ENCODE measurements around the gene ZRANB1. TPM values are rescaled to one million over a fixed set of nuclear protein-coding genes. Genes with fewer than 3 reads are reported as not detected.
A peak's percentile ranks its signal among the peaks of the same experiment; 100 is the strongest.

Gene ZRANB1
- total and polyA plus RNA-seq, 2 experiments from 2014 or later, result 6.6 to 21.9 TPM

DNA sequence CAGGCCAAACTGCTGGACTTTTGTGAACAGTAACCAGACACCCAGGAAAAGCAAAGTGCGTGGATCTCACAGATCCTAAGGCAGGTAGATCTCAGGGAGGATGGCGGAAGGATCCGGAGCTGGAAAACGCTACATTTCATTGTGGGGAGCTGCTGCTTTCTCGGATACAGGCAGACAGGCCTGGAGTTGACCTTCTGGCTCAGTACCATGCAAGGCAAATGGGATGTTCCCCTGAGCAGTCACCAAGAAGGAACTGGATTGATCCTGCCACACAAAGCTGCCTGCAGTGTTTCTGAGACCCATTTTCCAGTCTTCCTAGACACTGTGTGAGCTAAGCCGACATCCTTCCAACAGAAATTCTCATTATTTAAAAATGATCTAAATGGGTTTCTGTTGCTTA is 65.5 kb downstream of the ZRANB1 start:
- DNase-seq, result no peak
- no peak overlapping the region for H3K4me3 ChIP-seq
- H3K27me3 ChIP-seq (replicated peaks; ENCODE audit: insufficient read depth), result no peaks in the 10 kb centered on the region
- H3K9me2 ChIP-seq (ENCODE audit: insufficient read depth), result no peaks in the 10 kb centered on the region
- H3K9me3 ChIP-seq (ENCODE audit: low read depth), result no peaks in the 10 kb centered on the region
- no peak overlapping the region for H3K4me2 ChIP-seq (ENCODE audit: unreplicated experiment)
- 33 to 39% methylated on average over 6 of the region's 6 CpGs for WGBS, 2 experiments (ENCODE audit: low coverage in 1 of 2, low lambda C conversion rate in 2 of 2, missing lambda C conversion rate in 2 of 2)
- H3F3A ChIP-seq (ENCODE audit: insufficient read depth), result no peaks in the 10 kb centered on the region
- H3K9ac ChIP-seq, result peak overlapping the region; percentile 56
- H3K4me1 ChIP-seq (ENCODE audit: insufficient read depth), result peaks cover 13% of the 10 kb centered on the region
- peaks cover 86% of the 10 kb centered on the region for H3K79me2 ChIP-seq (ENCODE audit: insufficient read depth)
- no peak overlapping the region for H2AFZ ChIP-seq
- no peaks in the 10 kb centered on the region for H3K36me3 ChIP-seq (ENCODE audit: low read depth)
- TF ChIP-seq EZH2 (IDR thresholded peaks at IDR 0.05; ENCODE audit: insufficient read depth, poor library complexity, severe bottlenecking), result no peak
- in situ Hi-C loops (cut with MboI), result no loop called here
- H4K20me1 ChIP-seq (ENCODE audit: insufficient read depth), result no peaks in the 10 kb centered on the region
- peak overlapping the region; percentile 69 for H3K27ac ChIP-seq

- no peaks in the 10 kb centered on the region for H3K9me2 ChIP-seq (ENCODE audit: insufficient read depth)
- TF ChIP-seq EZH2phosphoT487 (IDR thresholded peaks at IDR 0.05; ENCODE audit: insufficient read depth, low read depth) (no peak), EZH2 (IDR thresholded peaks at IDR 0.05; ENCODE audit: insufficient read depth, poor library complexity, severe bottlenecking) (no peak)
- H2AFZ ChIP-seq, result no peak overlapping the region
- in situ Hi-C loops (cut with MboI), result no loop called here
- H3K79me2 ChIP-seq (ENCODE audit: insufficient read depth), result peaks cover 93% of the 10 kb centered on the region
- H3K36me3 ChIP-seq (ENCODE audit: low read depth), result no peaks in the 10 kb centered on the region
- H4K20me1 ChIP-seq (ENCODE audit: insufficient read depth), result no peaks in the 10 kb centered on the region
- H3K4me3 ChIP-seq, result no peak overlapping the region
- WGBS, 2 experiments (ENCODE audit: low coverage in 1 of 2, low lambda C conversion rate in 2 of 2, missing lambda C conversion rate in 2 of 2), result 95 to 96% methylated on average over 21 to 22 of the region's 22 CpGs
- no peak for DNase-seq
- peaks cover 13% of the 10 kb centered on the region for H3K4me1 ChIP-seq (ENCODE audit: insufficient read depth)
- no peaks in the 10 kb centered on the region for H3F3A ChIP-seq (ENCODE audit: insufficient read depth)
- H3K27me3 ChIP-seq (replicated peaks; ENCODE audit: insufficient read depth), result no peaks in the 10 kb centered on the region
- H3K9me3 ChIP-seq (ENCODE audit: low read depth), result no peaks in the 10 kb centered on the region
- no peak overlapping the region for H3K4me2 ChIP-seq (ENCODE audit: unreplicated experiment)
- no peak overlapping the region for H3K27ac ChIP-seq
- no peak overlapping the region for H3K9ac ChIP-seq
These were observed 67.0 kb downstream of the ZRANB1 start for GRCh38 chr10:125008689-125009638.

- Histone ChIP-seq H3K36me3 (ENCODE audit: low read depth) (no peaks in the 10 kb centered on the region), H3K9ac (no peak overlapping the region), H3K27me3 (replicated peaks; ENCODE audit: insufficient read depth) (no peaks in the 10 kb centered on the region), H3K79me2 (ENCODE audit: insufficient read depth) (peaks cover 93% of the 10 kb centered on the region), H3K9me3 (ENCODE audit: low read depth) (no peaks in the 10 kb centered on the region), H3K9me2 (ENCODE audit: insufficient read depth) (no peaks in the 10 kb centered on the region), H3K27ac (no peak overlapping the region), H3K4me3 (no peak overlapping the region), H2AFZ (no peak overlapping the region), H3K4me1 (ENCODE audit: insufficient read depth) (peaks cover 13% of the 10 kb centered on the region), H3K4me2 (ENCODE audit: unreplicated experiment) (no peak overlapping the region), H3F3A (ENCODE audit: insufficient read depth) (no peaks in the 10 kb centered on the region), H4K20me1 (ENCODE audit: insufficient read depth) (no peaks in the 10 kb centered on the region)
- no peak for DNase-seq
- WGBS, 2 experiments (ENCODE audit: low coverage in 1 of 2, low lambda C conversion rate in 2 of 2, missing lambda C conversion rate in 2 of 2), result 89 to 90% methylated on average over 15 of the region's 15 CpGs
- in situ Hi-C loops (cut with MboI), result no loop called here
- TF ChIP-seq EZH2 (IDR thresholded peaks at IDR 0.05; ENCODE audit: insufficient read depth, poor library complexity, severe bottlenecking) (no peak), EZH2phosphoT487 (IDR thresholded peaks at IDR 0.05; ENCODE audit: insufficient read depth, low read depth) (no peak)
These were observed 67.8 kb downstream of the ZRANB1 start for GRCh38 chr10:125009661-125010161.

DNA sequence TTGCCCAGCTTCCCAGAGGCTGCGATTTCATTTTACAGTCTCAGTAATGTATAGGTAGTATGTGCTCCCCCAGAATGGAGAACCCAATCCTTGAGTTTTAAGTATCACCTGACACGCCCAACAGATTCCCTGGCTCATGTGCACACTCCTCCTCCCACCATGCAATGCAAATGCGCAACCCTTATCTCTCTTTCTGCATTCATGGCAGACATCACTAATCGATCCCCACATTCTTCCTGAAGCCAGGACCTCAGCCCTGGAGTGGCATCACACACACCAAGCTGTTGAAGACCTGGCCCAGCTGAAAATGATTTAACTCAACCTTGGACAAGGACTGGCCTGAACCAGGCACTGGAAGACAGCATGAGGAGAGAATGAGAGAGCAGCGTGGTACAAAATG is 68.4 kb downstream of the ZRANB1 start:
- Histone ChIP-seq H3K9ac (no peak overlapping the region), H2AFZ (no peak overlapping the region), H3K4me1 (ENCODE audit: insufficient read depth) (peaks cover 13% of the 10 kb centered on the region), H3K9me2 (ENCODE audit: insufficient read depth) (no peaks in the 10 kb centered on the region), H3K79me2 (ENCODE audit: insufficient read depth) (peaks cover 94% of the 10 kb centered on the region), H3K4me3 (no peak overlapping the region), H3K4me2 (ENCODE audit: unreplicated experiment) (no peak overlapping the region), H3F3A (ENCODE audit: insufficient read depth) (no peaks in the 10 kb centered on the region), H4K20me1 (ENCODE audit: insufficient read depth) (no peaks in the 10 kb centered on the region), H3K27me3 (replicated peaks; ENCODE audit: insufficient read depth) (no peaks in the 10 kb centered on the region), H3K9me3 (ENCODE audit: low read depth) (no peaks in the 10 kb centered on the region), H3K36me3 (ENCODE audit: low read depth) (no peaks in the 10 kb centered on the region), H3K27ac (no peak overlapping the region)
- no peak for DNase-seq
- TF ChIP-seq EZH2 (IDR thresholded peaks at IDR 0.05; ENCODE audit: insufficient read depth, poor library complexity, severe bottlenecking) (no peak), EZH2phosphoT487 (IDR thresholded peaks at IDR 0.05; ENCODE audit: insufficient read depth, low read depth) (no peak)
- in situ Hi-C loops (cut with MboI), result no loop called here
- WGBS, 2 experiments (ENCODE audit: low coverage in 1 of 2, low lambda C conversion rate in 2 of 2, missing lambda C conversion rate in 2 of 2), result 97 to 99% methylated on average over 5 of the region's 5 CpGs

Data from GM23248 (cell line).